K562 (cell line): ENCODE measurements around the gene OR56A3. TPM values are rescaled to one million over a fixed set of nuclear protein-coding genes. Genes with fewer than 3 reads are reported as not detected.

Experiments used
- C11orf30 ChIP-seq: fragments of 450-650 bp; IDR thresholded peaks from 2 replicates; pipeline ENCODE4 v1.6.1; 2016; ENCODE audit warnings: low read depth, mild to moderate bottlenecking
- E2F3 ChIP-seq: fragments of 250-450 bp; sonication (Bioruptor Pico); IDR thresholded peaks from 2 replicates; pipeline ENCODE4 v1.4.0; 2020; ENCODE audit warnings: mild to moderate bottlenecking
- HDAC2 ChIP-seq: fragments of 450-650 bp; IDR thresholded peaks from 2 replicates; pipeline ENCODE4 v1.6.1; 2016; ENCODE audit warnings: mild to moderate bottlenecking
- HOXB6 ChIP-seq: fragments of 250-450 bp; sonication (Bioruptor Pico); IDR thresholded peaks from 2 replicates; pipeline ENCODE4 v1.5.1; 2022; ENCODE audit warnings: mild to moderate bottlenecking, borderline replicate concordance
- MAFK ChIP-seq: IDR thresholded peaks from 2 replicates; pipeline ENCODE4 v1.6.1; 2011; ENCODE audit warnings: low read length, improper control_type of control experiment
- MCM3 ChIP-seq: fragments of 450-650 bp; IDR thresholded peaks from 2 replicates; pipeline ENCODE4 v1.6.1; 2016
- MEIS2 ChIP-seq: fragments of 450-650 bp; IDR thresholded peaks from 2 replicates; pipeline ENCODE4 v1.6.1; 2014; ENCODE audit warnings: mild to moderate bottlenecking; ENCODE audit not compliant: partially characterized antibody
- MTA2 ChIP-seq: fragments of 450-650 bp; IDR thresholded peaks from 2 replicates; pipeline ENCODE4 v1.6.1; 2016; ENCODE audit warnings: low read depth
- NFATC3 ChIP-seq: fragments of 450-650 bp; IDR thresholded peaks from 2 replicates; pipeline ENCODE4 v1.6.1; 2017; ENCODE audit warnings: mild to moderate bottlenecking
- POLR2A ChIP-seq: fragments of 450-650 bp; conservative IDR thresholded peaks from 2 replicates; pipeline ENCODE4 v1.6.1; 2016
- RBM34 ChIP-seq: fragments of 200-400 bp; formaldehyde crosslinking; IDR thresholded peaks from 2 replicates; pipeline ENCODE4 v1.6.1; 2018; ENCODE audit warnings: low read length, borderline replicate concordance; ENCODE audit not compliant: insufficient read depth
- SMC3 ChIP-seq: conservative IDR thresholded peaks from 2 replicates; pipeline ENCODE4 v1.6.1; 2011; ENCODE audit warnings: low read depth, low read length, improper control_type of control experiment; ENCODE audit not compliant: insufficient read depth
- SP2 ChIP-seq: IDR thresholded peaks from 2 replicates; pipeline ENCODE4 v1.6.1; 2011; ENCODE audit warnings: mild to moderate bottlenecking, low read depth, low read length, moderate library complexity; ENCODE audit not compliant: poor library complexity, severe bottlenecking; ENCODE audit errors: extremely low read depth
- THRAP3 ChIP-seq: fragments of 450-650 bp; IDR thresholded peaks from 2 replicates; pipeline ENCODE4 v1.6.1; 2016; ENCODE audit warnings: mild to moderate bottlenecking, inconsistent platforms, borderline replicate concordance
- ZNF133 ChIP-seq: fragments of 250-450 bp; sonication (Bioruptor Pico); IDR thresholded peaks from 2 replicates; pipeline ENCODE4 v1.4.0; 2020; ENCODE audit warnings: mild to moderate bottlenecking
- ZNF140 ChIP-seq: fragments of 250-450 bp; sonication (Bioruptor Pico); IDR thresholded peaks from 2 replicates; pipeline ENCODE4 v1.8.0; 2021; ENCODE audit warnings: moderate library complexity, mild to moderate bottlenecking, inconsistent platforms
- polyA plus RNA-seq, 8 experiments: library from polyadenylated mRNA; depleted of rRNA in 4 of 8; stranded (reverse) in 5 of 8; unstranded in 3 of 8; fragments of >200 nt; fragmentation: Nextera tagmentation in 2 of 8; fragmentation: Illumina TruSeq in 1 of 8; extraction: Ambion mirVana in 2 of 8; extraction: Trizol in 1 of 8; gene quantifications; 2 replicates each; pipeline versions ENCODE4 v1.2.1 to v1.2.3, GENCODE V29; 2011 to 2014; ENCODE audit warnings: inconsistent platforms in 1 of 8, missing spikeins in 1 of 8
- total RNA-seq, 7 experiments: library from RNA; depleted of rRNA in 6 of 7; stranded (reverse); fragments of >200 nt in 6 of 7; fragmentation: Illumina TruSeq in 2 of 7; extraction: Trizol in 2 of 7; gene quantifications; 2 replicates each; pipeline versions ENCODE4 v1.2.1 to v1.2.3, GENCODE V29; 2011 to 2021; ENCODE audit warnings: low replicate concordance in 1 of 7
- TF ChIP-seq, protein P1 (sequence below): fragments of 450-650 bp; IDR thresholded peaks from 2 replicates; pipeline ENCODE4 v1.6.1; 2016
- TF ChIP-seq, protein P2 (sequence below): fragments of 450-650 bp; IDR thresholded peaks from 2 replicates; pipeline ENCODE4 v1.6.1; 2018; ENCODE audit warnings: mild to moderate bottlenecking, low read depth; ENCODE audit not compliant: partially characterized antibody
- TF ChIP-seq, protein P3 (sequence below): fragments of 250-450 bp; sonication (Bioruptor Pico); IDR thresholded peaks from 2 replicates; pipeline ENCODE4 v1.8.0; 2021; ENCODE audit warnings: moderate library complexity, mild to moderate bottlenecking, inconsistent platforms
- TF ChIP-seq, protein P4 (sequence below): fragments of 450-650 bp; IDR thresholded peaks from 2 replicates; pipeline ENCODE4 v1.6.1; 2017; ENCODE audit warnings: mild to moderate bottlenecking, moderate library complexity
- TF ChIP-seq, protein P5 (sequence below): sonication (generic); formaldehyde crosslinking; IDR thresholded peaks from 2 replicates; pipeline ENCODE4 v1.8.0; 2023; ENCODE audit warnings: mild to moderate bottlenecking, missing genetic modification reagents
- TF ChIP-seq, protein P6 (sequence below): sonication (generic); formaldehyde crosslinking; IDR thresholded peaks from 2 replicates; pipeline ENCODE4 v1.8.1; 2023; ENCODE audit warnings: mild to moderate bottlenecking, missing genetic modification reagents

The OR56A3 gene
- total and polyA plus RNA-seq, 9 of the 15 experiments (the other 6 are each of a cell fraction or from before 2014, with no cell fraction given), result not detected

DNA sequence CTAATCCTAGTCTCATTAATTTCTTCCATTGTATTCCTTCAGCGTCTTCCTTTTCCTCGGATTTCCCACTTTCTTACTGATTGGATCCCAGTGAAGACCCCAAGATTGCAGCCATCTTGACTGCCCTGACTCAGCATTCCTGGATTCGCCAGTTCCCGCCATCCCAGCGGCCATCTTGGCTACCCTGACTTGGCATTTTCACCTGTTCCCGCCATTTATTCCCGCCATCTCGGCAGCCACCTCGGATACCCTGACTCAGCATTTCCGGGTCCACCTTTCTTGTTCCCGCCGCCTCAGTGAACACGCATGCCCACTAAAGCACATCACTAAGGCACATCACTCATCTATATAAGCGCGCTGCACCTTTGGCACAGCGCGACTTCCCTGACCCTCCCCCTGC, 13.8 kb upstream of the OR56A3 start (continued):
- TF ChIP-seq, protein P1, sequence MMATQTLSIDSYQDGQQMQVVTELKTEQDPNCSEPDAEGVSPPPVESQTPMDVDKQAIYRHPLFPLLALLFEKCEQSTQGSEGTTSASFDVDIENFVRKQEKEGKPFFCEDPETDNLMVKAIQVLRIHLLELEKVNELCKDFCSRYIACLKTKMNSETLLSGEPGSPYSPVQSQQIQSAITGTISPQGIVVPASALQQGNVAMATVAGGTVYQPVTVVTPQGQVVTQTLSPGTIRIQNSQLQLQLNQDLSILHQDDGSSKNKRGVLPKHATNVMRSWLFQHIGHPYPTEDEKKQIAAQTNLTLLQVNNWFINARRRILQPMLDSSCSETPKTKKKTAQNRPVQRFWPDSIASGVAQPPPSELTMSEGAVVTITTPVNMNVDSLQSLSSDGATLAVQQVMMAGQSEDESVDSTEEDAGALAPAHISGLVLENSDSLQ, result no peak
- TF ChIP-seq MTA2, result no peak
- TF ChIP-seq, protein P2, sequence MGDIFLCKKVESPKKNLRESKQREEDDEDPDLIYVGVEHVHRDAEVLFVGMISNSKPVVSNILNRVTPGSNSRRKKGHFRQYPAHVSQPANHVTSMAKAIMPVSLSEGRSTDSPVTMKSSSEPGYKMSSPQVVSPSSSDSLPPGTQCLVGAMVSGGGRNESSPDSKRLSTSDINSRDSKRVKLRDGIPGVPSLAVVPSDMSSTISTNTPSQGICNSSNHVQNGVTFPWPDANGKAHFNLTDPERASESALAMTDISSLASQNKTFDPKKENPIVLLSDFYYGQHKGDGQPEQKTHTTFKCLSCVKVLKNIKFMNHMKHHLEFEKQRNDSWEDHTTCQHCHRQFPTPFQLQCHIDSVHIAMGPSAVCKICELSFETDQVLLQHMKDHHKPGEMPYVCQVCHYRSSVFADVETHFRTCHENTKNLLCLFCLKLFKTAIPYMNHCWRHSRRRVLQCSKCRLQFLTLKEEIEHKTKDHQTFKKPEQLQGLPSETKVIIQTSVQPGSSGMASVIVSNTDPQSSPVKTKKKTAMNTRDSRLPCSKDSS, result no peak
- TF ChIP-seq, protein P3, sequence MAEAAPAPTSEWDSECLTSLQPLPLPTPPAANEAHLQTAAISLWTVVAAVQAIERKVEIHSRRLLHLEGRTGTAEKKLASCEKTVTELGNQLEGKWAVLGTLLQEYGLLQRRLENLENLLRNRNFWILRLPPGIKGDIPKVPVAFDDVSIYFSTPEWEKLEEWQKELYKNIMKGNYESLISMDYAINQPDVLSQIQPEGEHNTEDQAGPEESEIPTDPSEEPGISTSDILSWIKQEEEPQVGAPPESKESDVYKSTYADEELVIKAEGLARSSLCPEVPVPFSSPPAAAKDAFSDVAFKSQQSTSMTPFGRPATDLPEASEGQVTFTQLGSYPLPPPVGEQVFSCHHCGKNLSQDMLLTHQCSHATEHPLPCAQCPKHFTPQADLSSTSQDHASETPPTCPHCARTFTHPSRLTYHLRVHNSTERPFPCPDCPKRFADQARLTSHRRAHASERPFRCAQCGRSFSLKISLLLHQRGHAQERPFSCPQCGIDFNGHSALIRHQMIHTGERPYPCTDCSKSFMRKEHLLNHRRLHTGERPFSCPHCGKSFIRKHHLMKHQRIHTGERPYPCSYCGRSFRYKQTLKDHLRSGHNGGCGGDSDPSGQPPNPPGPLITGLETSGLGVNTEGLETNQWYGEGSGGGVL (CRISPR knock-in tag), result no peak
- TF ChIP-seq ZNF133 (CRISPR knock-in tag), result no peak
- TF ChIP-seq E2F3 (CRISPR knock-in tag), result no peak
- no peak for TF ChIP-seq SMC3
- TF ChIP-seq POLR2A, result no peak
- TF ChIP-seq MCM3, result no peak
- TF ChIP-seq RBM34, result no peak
- TF ChIP-seq HOXB6 (CRISPR knock-in tag), result no peak
- no peak for TF ChIP-seq THRAP3
- no peak for TF ChIP-seq MEIS2
- TF ChIP-seq, protein P4, sequence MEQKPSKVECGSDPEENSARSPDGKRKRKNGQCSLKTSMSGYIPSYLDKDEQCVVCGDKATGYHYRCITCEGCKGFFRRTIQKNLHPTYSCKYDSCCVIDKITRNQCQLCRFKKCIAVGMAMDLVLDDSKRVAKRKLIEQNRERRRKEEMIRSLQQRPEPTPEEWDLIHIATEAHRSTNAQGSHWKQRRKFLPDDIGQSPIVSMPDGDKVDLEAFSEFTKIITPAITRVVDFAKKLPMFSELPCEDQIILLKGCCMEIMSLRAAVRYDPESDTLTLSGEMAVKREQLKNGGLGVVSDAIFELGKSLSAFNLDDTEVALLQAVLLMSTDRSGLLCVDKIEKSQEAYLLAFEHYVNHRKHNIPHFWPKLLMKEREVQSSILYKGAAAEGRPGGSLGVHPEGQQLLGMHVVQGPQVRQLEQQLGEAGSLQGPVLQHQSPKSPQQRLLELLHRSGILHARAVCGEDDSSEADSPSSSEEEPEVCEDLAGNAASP, result no peak
- no peak for TF ChIP-seq NFATC3
- TF ChIP-seq HDAC2, result no peak
- TF ChIP-seq ZNF140 (CRISPR knock-in tag), result no peak
- TF ChIP-seq C11orf30, result peak; percentile 90
- no peak for TF ChIP-seq SP2
- TF ChIP-seq, protein P5, sequence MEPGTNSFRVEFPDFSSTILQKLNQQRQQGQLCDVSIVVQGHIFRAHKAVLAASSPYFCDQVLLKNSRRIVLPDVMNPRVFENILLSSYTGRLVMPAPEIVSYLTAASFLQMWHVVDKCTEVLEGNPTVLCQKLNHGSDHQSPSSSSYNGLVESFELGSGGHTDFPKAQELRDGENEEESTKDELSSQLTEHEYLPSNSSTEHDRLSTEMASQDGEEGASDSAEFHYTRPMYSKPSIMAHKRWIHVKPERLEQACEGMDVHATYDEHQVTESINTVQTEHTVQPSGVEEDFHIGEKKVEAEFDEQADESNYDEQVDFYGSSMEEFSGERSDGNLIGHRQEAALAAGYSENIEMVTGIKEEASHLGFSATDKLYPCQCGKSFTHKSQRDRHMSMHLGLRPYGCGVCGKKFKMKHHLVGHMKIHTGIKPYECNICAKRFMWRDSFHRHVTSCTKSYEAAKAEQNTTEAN, result no peak
- TF ChIP-seq MAFK, result peak; percentile 81
- TF ChIP-seq, protein P6, sequence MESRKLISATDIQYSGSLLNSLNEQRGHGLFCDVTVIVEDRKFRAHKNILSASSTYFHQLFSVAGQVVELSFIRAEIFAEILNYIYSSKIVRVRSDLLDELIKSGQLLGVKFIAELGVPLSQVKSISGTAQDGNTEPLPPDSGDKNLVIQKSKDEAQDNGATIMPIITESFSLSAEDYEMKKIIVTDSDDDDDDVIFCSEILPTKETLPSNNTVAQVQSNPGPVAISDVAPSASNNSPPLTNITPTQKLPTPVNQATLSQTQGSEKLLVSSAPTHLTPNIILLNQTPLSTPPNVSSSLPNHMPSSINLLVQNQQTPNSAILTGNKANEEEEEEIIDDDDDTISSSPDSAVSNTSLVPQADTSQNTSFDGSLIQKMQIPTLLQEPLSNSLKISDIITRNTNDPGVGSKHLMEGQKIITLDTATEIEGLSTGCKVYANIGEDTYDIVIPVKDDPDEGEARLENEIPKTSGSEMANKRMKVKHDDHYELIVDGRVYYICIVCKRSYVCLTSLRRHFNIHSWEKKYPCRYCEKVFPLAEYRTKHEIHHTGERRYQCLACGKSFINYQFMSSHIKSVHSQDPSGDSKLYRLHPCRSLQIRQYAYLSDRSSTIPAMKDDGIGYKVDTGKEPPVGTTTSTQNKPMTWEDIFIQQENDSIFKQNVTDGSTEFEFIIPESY (CRISPR knock-in tag), result peak; percentile 47; the same call in 1 of the 2 replicates
